ENCODE results near the gene PHF10.

- TF ChIP-seq EZH2 (IDR thresholded peaks at IDR 0.05; ENCODE audit: borderline replicate concordance, low read depth, low read length, severe bottlenecking) = no peak
- TF ChIP-seq CTCF (IDR thresholded peaks at IDR 0.05; ENCODE audit: borderline replicate concordance, extremely low read depth, low read length, poor library complexity, severe bottlenecking) = no peak
Measured at GRCh38 chr6:169691260-169691659, 33.0 kb downstream of the PHF10 start.
